RWPE2 (cell line): ENCODE data around the gene FMNL2.

ENCODE experiments used
- ATAC-seq: fragments of 200-7000 bp; cut with Tn5 transposase; 3 replicates; pipeline ENCODE4 v1.9.1; 2021; ENCODE audit warnings: low read depth
- DNase-seq: peaks from one replicate; pipeline ENCODE4 v3.0.0-alpha.2; 2020; ENCODE audit warnings: low spot score
- H3K27ac ChIP-seq: fragments of 450-650 bp; 2 replicates; pipeline ENCODE4 v1.5.1; 2017; ENCODE audit warnings: mild to moderate bottlenecking; ENCODE audit not compliant: poor library complexity, severe bottlenecking
- H3K27me3 ChIP-seq: fragments of 250-450 bp; sonication (Bioruptor Pico); 2 replicates; pipeline ENCODE4 v1.5.1; 2021; ENCODE audit warnings: mild to moderate bottlenecking, moderate library complexity; ENCODE audit not compliant: insufficient read depth, poor library complexity, severe bottlenecking
- H3K36me3 ChIP-seq: fragments of 250-450 bp; sonication (Bioruptor Pico); 2 replicates; pipeline ENCODE4 v1.5.1; 2020; ENCODE audit warnings: low read depth, mild to moderate bottlenecking, moderate library complexity
- H3K4me1 ChIP-seq: fragments of 250-450 bp; sonication (Bioruptor Pico); 2 replicates; pipeline ENCODE4 v1.5.1; 2021; ENCODE audit warnings: mild to moderate bottlenecking, moderate library complexity; ENCODE audit not compliant: insufficient read depth, poor library complexity, severe bottlenecking
- H3K4me3 ChIP-seq: fragments of 250-450 bp; sonication (Bioruptor Pico); 2 replicates; pipeline ENCODE4 v1.5.1; 2021; ENCODE audit warnings: mild to moderate bottlenecking, moderate library complexity; ENCODE audit not compliant: severe bottlenecking
- H3K9me3 ChIP-seq: fragments of 250-450 bp; sonication (Bioruptor Pico); 2 replicates; pipeline ENCODE4 v1.5.1; 2021; ENCODE audit warnings: mild to moderate bottlenecking, moderate library complexity; ENCODE audit not compliant: severe bottlenecking
- TF ChIP-seq, protein P1 (sequence below): fragments of 450-650 bp; IDR thresholded peaks from one replicate; pipeline ENCODE4 v1.5.1; 2017; ENCODE audit warnings: mild to moderate bottlenecking, moderate library complexity; ENCODE audit not compliant: poor library complexity, severe bottlenecking

FMNL2 gene

DNA sequence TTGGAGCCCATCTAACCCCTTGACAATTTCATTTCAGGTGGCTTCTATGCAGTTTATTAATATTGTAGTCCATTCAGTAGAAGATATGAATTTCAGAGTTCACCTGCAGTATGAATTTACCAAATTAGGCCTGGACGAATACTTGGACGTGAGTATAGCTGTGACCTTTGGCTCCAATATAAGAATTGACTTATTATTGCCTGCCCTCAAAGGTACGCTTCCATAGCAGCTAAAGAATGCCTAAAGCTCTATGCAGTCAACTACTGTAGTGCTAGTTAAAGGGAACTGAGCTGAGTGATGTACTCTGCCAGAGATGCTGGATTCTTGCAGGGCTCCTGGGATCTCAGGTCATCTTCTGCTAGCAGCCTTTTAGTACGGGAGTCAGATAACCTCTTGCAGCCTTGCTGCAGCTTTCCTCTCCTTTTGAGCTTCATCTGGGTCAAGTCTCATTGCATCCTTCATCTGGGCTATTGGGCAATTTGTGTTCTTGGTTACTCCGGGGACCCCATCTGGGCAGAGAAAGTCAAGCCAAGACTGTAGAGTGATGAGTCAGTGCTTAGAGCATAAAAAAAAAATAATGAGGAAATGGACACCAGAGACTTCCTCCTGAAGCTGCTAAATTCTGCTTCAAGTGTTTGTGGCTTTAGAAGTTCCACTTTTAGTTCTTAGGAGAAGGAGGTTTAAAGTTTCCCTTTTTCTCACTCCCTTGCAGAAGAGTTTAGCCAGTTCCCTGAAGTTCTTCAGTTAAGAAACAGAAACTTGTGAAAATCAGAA is 276.7 kb downstream of the FMNL2 start:
- no peaks in the 10 kb centered on the region for H3K27me3 ChIP-seq
- no peaks in the 10 kb centered on the region for H3K9me3 ChIP-seq
- no peak for DNase-seq
- peak; percentile 59; the same call in 1 of the 3 replicates for ATAC-seq
- H3K36me3 ChIP-seq = peaks cover 36% of the 10 kb centered on the region
- TF ChIP-seq, protein P1, sequence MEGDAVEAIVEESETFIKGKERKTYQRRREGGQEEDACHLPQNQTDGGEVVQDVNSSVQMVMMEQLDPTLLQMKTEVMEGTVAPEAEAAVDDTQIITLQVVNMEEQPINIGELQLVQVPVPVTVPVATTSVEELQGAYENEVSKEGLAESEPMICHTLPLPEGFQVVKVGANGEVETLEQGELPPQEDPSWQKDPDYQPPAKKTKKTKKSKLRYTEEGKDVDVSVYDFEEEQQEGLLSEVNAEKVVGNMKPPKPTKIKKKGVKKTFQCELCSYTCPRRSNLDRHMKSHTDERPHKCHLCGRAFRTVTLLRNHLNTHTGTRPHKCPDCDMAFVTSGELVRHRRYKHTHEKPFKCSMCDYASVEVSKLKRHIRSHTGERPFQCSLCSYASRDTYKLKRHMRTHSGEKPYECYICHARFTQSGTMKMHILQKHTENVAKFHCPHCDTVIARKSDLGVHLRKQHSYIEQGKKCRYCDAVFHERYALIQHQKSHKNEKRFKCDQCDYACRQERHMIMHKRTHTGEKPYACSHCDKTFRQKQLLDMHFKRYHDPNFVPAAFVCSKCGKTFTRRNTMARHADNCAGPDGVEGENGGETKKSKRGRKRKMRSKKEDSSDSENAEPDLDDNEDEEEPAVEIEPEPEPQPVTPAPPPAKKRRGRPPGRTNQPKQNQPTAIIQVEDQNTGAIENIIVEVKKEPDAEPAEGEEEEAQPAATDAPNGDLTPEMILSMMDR = no peak
- no peaks in the 10 kb centered on the region for H3K4me1 ChIP-seq
- H3K4me3 ChIP-seq = no peak overlapping the region
- no peak overlapping the region for H3K27ac ChIP-seq

DNA sequence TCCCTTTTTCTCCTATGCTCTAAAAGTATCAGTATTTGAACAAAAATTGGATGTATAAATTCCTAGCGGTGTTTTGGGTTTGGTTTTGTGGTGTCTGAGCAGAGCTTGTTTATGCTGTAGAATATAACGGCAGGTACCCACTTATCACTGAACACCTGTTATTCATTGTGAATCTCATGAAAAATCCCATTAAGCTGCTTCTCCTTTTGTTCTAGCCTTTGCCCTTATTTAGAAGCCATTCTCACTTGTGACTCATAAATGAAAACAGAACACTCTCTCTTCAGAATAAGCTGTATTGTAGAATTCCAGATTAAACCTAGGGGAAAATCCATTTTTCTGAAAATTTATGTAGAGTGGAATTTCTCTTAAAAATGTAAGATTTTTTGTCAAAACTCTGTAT is 278.3 kb downstream of the FMNL2 start:
- Histone ChIP-seq H3K4me3 (no peak overlapping the region), H3K9me3 (no peaks in the 10 kb centered on the region), H3K27ac (no peak overlapping the region), H3K27me3 (no peaks in the 10 kb centered on the region), H3K36me3 (peaks cover 42% of the 10 kb centered on the region), H3K4me1 (no peaks in the 10 kb centered on the region)
- TF ChIP-seq, protein P1 = no peak
- no peak for DNase-seq
- ATAC-seq = no peak

DNA sequence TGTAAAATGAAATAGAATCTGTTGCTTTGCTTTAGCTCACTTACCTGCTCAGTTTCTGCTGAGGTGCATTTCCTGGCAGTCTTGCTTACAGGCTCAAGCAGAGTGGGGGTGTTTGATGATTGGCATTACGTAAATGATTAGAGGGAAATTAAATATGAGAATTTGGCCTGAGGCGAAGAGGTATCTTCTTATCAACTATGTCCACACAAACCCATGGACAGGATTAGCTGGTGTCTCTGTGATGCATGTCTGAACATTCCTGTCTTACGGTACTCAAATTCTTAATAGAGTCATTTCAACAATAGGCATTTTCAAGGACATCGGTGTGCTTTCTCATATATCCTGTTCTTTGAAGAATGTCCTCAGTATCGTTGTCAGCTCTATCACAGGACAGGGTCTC is 280.2 kb downstream of the FMNL2 start:
- ATAC-seq (no peak), DNase-seq (no peak)
- Histone ChIP-seq H3K9me3 (no peaks in the 10 kb centered on the region), H3K27me3 (no peaks in the 10 kb centered on the region), H3K36me3 (peaks cover 57% of the 10 kb centered on the region), H3K4me1 (no peaks in the 10 kb centered on the region), H3K27ac (no peak overlapping the region), H3K4me3 (no peak overlapping the region)
- TF ChIP-seq, protein P1 = no peak

DNA sequence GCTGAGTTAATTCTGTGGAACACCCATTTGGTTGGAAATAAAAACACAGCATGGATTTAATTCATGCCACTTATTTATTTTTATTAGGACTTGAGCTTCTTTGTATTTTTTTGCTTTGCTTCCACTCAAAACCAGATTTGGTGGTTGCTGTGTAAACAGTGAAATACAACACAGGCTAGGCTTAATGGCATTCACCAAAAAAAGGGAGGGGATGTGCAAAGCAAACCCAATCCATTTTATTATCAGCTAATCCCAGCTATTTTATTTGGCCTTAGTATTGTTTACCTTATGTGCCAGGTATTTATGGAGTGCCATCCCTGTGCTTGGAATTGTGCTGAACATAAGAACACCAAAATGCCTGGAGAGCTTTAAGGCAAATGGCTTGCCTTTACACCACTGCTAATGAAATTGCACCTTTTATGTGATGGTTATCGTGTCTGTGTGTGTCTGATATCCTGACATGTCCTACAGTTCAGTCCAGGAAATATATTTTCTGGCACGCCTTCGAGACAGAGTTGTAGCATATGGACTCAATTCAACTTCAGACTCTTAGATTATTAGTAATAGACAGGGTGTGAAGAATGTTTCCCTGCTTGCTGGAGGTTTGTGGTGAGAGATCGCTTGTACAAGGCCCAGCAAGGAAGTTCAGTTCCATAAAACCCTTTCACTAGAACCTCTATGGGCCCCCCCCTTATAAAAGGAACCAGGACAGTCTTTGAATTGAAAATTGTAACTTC is 282.6 kb downstream of the FMNL2 start:
- Histone ChIP-seq H3K27ac (no peak overlapping the region), H3K4me1 (no peaks in the 10 kb centered on the region), H3K36me3 (peaks cover 65% of the 10 kb centered on the region), H3K9me3 (no peaks in the 10 kb centered on the region), H3K4me3 (no peak overlapping the region), H3K27me3 (no peaks in the 10 kb centered on the region)
- TF ChIP-seq, protein P1 = no peak
- no peak for ATAC-seq
- no peak for DNase-seq

DNA sequence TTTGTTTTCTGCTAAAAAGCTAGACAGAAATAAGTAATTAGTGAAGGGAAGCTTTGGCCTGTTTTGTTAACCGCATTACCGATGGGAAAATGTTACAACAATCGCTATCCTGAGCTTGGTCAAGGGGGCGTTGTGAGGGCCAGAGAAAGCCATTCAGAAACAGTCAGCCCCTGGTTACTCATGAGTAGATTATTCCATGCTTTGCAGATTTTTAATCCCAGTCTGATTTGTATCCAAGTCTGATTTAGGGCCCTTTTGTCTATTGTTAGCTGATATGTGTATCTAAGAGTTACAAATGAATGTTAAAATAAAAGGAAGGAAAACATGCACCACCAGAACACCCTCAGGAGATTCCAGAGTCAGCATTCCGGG is 283.2 kb downstream of the FMNL2 start:
- no peaks in the 10 kb centered on the region for H3K4me1 ChIP-seq
- H3K4me3 ChIP-seq = no peak overlapping the region
- H3K27ac ChIP-seq = no peak overlapping the region
- peaks cover 60% of the 10 kb centered on the region for H3K36me3 ChIP-seq
- no peaks in the 10 kb centered on the region for H3K9me3 ChIP-seq
- no peaks in the 10 kb centered on the region for H3K27me3 ChIP-seq
- TF ChIP-seq, protein P1 = no peak
- ATAC-seq (no peak), DNase-seq (no peak)
